GM04504 (cell line): ENCODE results near the gene TXNDC17.
"Not testable (repeated sequence)": the region's sequence is repeated elsewhere in the genome, so short reads cannot be mapped to it uniquely, and the experiment has no call there.

Source experiments
- DNase-seq: peaks from one replicate; pipeline ENCODE4 v3.0.0-alpha.2; 2012; ENCODE audit warnings: low read depth

TXNDC17 gene

DNA sequence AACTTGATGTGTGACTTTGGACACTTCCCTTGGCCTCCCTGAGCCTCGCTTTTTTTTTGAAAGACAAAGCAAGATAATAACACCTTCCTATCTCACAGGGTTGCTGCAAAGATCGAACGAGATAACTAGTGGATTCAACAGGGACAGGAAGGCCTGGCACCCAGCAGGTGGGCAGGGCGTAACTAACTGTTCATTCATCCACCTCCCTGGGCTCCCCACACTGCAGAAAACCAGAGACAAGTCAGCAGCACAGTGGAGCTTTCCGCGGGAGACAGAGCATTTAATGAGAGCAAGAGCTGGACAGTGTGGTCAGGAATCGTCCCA, 43.6 kb downstream of the TXNDC17 start:
- no peak for DNase-seq

- DNase-seq, result no peak
Measured at GRCh38 chr17:6684881-6685767, 44.3 kb downstream of the TXNDC17 start.

GRCh38 chr17:6686026-6686425, 45.2 kb downstream of the TXNDC17 start:
- DNase-seq, result no peak

DNA sequence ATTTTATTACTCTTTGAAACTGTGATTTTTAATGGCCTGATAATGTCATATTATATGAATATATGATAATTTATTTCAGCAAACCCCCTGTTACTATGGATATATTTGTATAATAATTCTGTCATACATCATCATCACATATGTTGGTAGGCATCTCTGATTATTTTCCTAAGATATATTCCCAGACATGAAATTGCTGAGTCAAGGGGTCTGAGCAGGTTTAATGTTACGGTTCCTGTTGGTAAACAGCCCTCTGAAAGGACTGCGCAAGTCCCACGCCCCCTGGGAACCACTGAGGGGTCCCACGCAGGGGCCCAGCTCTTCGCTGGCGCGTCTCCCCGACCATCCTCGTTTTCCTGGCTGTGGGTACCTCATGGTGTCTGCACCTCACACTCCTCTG, 48.1 kb downstream of the TXNDC17 start:
- DNase-seq, result no peak

DNA sequence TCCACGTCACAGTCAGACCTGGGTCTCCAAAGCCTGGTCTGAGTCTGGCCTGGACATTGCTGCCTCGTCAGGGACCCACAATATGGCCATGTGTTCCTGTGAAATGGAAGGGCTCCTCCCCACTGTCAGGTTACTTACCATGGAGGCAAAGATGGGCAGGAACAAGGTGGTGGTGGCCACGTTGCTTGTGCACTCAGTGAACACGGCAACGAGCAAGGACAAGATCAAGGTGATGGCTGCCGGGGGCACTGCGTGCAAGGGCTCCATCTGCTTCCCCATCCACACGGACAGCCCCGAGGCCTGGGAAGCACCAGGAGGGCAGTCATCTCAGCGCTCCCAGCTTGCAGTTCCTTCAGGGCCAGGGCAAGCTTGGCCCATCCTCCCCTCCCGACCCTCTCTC, 49.8 kb downstream of the TXNDC17 start:
- DNase-seq, result no peak

GRCh38 chr17:6691546-6691945, 50.7 kb downstream of the TXNDC17 start:
- no peak for DNase-seq

DNA sequence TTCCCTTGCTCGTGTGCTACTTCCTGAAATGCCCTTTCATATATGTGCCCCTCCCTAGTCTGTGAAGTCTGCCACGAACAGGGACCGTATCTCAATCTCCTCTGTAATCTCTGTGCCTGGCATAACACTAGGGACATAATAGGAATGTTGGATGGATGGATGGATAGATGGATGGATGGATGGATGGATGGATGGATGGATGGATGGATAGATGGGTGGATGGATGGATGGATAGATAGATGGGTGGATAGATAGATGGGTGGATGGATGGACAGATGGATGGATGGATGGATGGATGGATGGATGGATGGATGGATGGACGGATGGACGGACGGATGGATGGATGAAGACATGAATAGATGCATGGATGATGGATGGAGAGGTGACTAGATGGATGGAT, 51.1 kb downstream of the TXNDC17 start:
- not testable (repeated sequence) for DNase-seq
